SK-N-MC (cell line): Measurements from ENCODE around the gene GPC5.

Source experiments
- DNase-seq: peaks from one replicate; pipeline ENCODE4 v3.0.0-alpha.2; 2011; ENCODE audit warnings: low read depth, low spot score
- H3K27ac ChIP-seq: fragments of 200-600 bp; sonication (generic); 2 replicates; pipeline ENCODE4 v1.5.1; 2016; ENCODE audit warnings: mixed run types
- H3K36me3 ChIP-seq: fragments of 200-600 bp; sonication (generic); 2 replicates; pipeline ENCODE4 v1.6.1; 2017; ENCODE audit warnings: antibody characterized with exemption, low read length, mixed read lengths; ENCODE audit not compliant: insufficient read depth
- H3K4me3 ChIP-seq: fragments of 200-600 bp; sonication (generic); 2 replicates; pipeline ENCODE4 v1.5.1; 2016
- H3K9ac ChIP-seq: fragments of 200-600 bp; sonication (generic); 2 replicates; pipeline ENCODE4 v1.8.0; 2017; ENCODE audit warnings: mixed run types, mixed read lengths; ENCODE audit not compliant: insufficient read length
- H3K9me3 ChIP-seq: fragments of 200-600 bp; sonication (generic); 2 replicates; pipeline ENCODE4 v1.6.1; 2017; ENCODE audit warnings: low read depth, mild to moderate bottlenecking, antibody characterized with exemption, low read length, moderate library complexity, mixed read lengths
- EZH2 ChIP-seq: fragments of 200-600 bp; sonication (generic); IDR thresholded peaks from one replicate; pipeline ENCODE4 v1.6.1; 2017; ENCODE audit warnings: antibody characterized with exemption
- FOXP2 ChIP-seq: optimal IDR thresholded peaks from 2 replicates; pipeline ENCODE3; 2011; ENCODE audit warnings: mild to moderate bottlenecking, moderate library complexity; ENCODE audit not compliant: insufficient read depth; ENCODE audit errors: extremely low read length, control extremely low read depth
- POLR2AphosphoS5 ChIP-seq: IDR thresholded peaks from 2 replicates; pipeline ENCODE4 v1.6.1; 2012; ENCODE audit warnings: mild to moderate bottlenecking, low read depth, low read length, borderline replicate concordance

GPC5 gene

DNA sequence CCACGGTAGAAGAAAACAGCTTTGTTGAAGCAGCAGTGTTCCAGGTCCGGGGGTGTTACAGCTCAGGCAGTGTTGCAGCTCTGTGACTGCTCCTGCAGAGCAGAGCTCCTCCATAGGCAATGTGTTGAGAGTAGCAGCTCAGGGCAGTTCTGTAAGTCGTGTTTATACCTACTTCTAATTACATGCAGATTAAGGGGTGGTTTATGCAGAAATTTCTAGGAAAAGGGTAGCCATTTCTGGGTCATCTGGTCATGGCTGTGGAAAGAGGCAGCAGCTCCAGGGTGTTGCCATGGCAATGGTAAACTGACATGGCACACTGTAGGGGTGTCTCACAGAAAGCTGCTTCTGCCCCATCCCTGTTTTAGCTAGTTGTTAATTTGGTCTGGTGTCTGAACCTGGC is 316.4 kb downstream of the GPC5 start:
- Histone ChIP-seq H3K9ac (no peak overlapping the region), H3K27ac (no peak overlapping the region), H3K4me3 (no peak overlapping the region), H3K9me3 (no peaks in the 10 kb centered on the region), H3K36me3 (no peaks in the 10 kb centered on the region)
- TF ChIP-seq EZH2 (no peak), FOXP2 (no peak), POLR2AphosphoS5 (no peak)
- no peak for DNase-seq

DNA sequence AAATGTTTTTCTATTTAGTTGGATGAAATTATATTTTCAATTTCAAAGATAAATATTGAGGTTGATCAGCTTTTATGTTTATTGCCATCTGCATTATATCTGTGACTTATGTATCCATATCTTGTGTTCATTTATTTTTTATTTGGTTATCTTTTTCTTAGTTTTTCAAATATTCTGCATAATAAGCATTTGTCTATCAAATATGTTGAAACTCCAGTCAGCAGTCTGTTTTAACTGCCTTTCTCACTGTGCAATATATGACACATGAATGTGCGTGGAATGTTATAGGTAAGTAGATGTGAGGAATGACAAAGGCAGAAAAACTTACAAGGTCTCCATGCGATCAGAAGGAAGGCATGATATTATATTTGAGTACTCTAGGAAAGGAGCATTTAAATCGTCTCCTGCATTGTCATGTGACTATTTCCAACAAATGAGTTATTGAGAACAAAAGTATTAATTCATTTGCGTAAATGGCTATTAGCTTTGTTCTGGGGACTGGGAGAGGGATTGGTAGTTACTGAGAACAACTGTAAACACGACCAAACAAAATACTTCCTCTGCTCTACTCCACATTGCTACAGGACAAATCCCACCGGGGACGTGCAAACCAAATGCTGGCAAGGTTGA is 318.1 kb downstream of the GPC5 start:
- Histone ChIP-seq H3K4me3 (no peak overlapping the region), H3K36me3 (no peaks in the 10 kb centered on the region), H3K27ac (no peak overlapping the region), H3K9ac (no peak overlapping the region), H3K9me3 (no peaks in the 10 kb centered on the region)
- no peak for DNase-seq
- no peak for TF ChIP-seq FOXP2
- no peak for TF ChIP-seq EZH2
- TF ChIP-seq POLR2AphosphoS5, result no peak

DNA sequence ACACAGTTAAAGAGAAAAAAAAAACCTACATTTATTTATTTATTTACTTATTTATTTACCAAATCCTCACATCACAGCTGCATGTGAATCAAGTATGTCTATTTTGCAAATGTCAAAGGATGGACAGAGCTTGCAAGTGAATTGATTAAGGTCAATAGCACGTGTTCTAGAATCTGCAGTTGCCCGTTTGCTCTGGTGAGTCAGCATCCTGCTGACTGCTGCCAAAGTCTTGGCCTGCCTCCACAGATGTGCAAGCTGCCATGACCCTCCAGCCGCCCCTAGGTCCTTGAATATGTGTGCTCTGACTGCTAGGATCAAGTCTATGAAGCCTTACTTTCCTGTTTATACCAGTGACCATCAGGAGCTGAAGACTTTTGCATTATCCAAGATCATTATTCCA is 320.6 kb downstream of the GPC5 start:
- no peaks in the 10 kb centered on the region for H3K36me3 ChIP-seq
- H3K4me3 ChIP-seq, result no peak overlapping the region
- no peak for DNase-seq
- H3K27ac ChIP-seq, result no peak overlapping the region
- H3K9me3 ChIP-seq, result no peaks in the 10 kb centered on the region
- no peak overlapping the region for H3K9ac ChIP-seq
- TF ChIP-seq POLR2AphosphoS5, result no peak
- TF ChIP-seq FOXP2, result no peak
- TF ChIP-seq EZH2, result no peak

DNA sequence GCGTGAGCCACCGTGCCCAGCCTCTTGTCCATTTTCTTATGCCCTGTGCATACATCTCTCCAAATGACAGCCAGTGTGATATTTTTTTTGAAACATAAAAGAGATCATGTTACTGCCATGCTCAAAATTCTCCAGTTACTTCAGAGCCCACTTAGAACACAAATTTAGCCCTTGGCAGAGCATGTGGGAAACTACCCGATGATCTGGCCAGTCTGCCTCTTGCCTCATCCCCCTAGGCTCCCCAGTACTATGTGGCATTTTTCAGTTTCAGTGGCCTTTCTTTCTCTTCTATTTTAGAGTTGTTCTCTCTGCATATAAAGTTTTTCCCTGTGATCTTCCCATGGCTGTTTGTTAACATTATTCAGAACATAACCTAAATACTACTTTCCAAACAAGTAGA is 323.0 kb downstream of the GPC5 start:
- no peaks in the 10 kb centered on the region for H3K9me3 ChIP-seq
- H3K9ac ChIP-seq, result no peak overlapping the region
- H3K36me3 ChIP-seq, result no peaks in the 10 kb centered on the region
- TF ChIP-seq POLR2AphosphoS5 (no peak), FOXP2 (no peak), EZH2 (no peak)
- no peak overlapping the region for H3K4me3 ChIP-seq
- DNase-seq, result no peak
- H3K27ac ChIP-seq, result no peak overlapping the region

DNA sequence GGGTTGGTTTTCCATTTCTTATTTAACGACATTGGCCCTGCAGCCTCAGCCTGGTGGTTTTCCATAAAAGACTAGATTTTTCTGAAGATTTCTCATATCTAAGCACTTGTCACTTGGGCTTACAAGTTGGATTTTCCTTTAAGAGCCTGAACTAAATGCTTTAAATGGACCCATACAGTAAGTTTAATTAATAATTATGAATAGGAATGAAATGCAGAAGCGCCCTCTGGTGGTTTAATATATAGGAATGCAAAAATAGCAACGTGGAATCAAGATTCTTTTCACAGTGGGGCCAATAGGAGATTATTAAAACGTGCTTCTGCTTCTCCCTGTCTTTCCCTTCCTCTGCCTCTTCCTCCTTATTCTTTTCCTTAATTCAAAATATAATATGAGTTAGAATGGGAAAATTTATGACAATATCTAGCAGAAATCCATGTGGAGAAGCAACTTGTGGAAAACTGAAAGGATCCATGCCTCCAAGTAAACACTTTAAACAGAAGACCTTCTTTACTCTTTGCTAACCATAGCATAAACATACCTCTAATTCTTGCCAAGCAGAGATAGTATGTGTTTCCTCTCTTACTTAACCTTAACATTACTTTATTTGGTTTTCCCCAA is 324.0 kb downstream of the GPC5 start:
- H3K9ac ChIP-seq, result peak overlapping the region; percentile 24
- DNase-seq, result peak; percentile 28
- H3K27ac ChIP-seq, result no peak overlapping the region
- no peaks in the 10 kb centered on the region for H3K36me3 ChIP-seq
- TF ChIP-seq EZH2 (no peak), FOXP2 (no peak), POLR2AphosphoS5 (no peak)
- no peaks in the 10 kb centered on the region for H3K9me3 ChIP-seq
- peak overlapping the region; percentile 36; the same call in 1 of the 2 replicates for H3K4me3 ChIP-seq

DNA sequence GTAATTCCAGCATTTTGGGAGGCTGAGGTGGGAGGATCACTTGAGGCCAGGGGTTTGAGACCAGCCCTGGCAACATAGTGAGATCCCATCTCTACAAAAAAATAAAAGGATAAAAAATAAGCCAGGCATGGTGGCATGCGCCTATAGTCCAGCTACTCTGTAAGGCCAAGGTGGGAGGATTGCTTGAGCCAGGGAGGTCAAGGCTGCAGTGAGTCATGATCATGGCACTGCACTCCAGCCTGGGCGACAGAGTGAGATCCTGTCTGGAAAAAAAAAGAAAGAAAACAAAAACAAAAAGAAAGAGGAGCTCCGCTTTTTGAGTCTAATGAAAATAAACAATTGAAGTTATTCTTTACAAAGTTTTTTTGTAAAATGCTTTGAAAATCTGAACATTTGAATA is 326.2 kb downstream of the GPC5 start:
- TF ChIP-seq FOXP2 (no peak), EZH2 (no peak), POLR2AphosphoS5 (no peak)
- Histone ChIP-seq H3K9me3 (no peaks in the 10 kb centered on the region), H3K9ac (no peak overlapping the region), H3K27ac (no peak overlapping the region), H3K36me3 (no peaks in the 10 kb centered on the region), H3K4me3 (no peak overlapping the region)
- no peak for DNase-seq

DNA sequence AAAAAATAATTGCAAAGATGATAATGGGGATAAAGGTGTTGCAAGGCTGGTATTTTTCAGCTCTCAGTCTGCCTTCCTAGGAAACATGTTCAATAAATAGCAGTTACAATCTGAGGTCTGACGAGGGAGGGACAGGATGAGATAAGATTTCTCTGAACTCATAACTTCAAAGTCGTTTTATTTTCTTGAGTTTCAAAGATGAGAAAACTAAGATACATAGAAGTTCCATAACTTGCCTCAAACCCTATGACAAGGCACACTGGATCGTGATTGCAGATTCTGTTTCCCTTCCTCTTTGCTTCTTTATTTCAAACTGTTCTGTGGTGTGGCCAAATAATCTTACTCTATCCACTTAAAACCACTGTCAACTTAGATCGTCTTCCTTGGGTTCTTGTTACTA is 327.2 kb downstream of the GPC5 start:
- Histone ChIP-seq H3K9ac (no peak overlapping the region), H3K36me3 (no peaks in the 10 kb centered on the region), H3K27ac (no peak overlapping the region), H3K9me3 (no peaks in the 10 kb centered on the region), H3K4me3 (no peak overlapping the region)
- TF ChIP-seq EZH2, result no peak
- TF ChIP-seq POLR2AphosphoS5, result no peak
- TF ChIP-seq FOXP2, result no peak
- DNase-seq, result no peak

DNA sequence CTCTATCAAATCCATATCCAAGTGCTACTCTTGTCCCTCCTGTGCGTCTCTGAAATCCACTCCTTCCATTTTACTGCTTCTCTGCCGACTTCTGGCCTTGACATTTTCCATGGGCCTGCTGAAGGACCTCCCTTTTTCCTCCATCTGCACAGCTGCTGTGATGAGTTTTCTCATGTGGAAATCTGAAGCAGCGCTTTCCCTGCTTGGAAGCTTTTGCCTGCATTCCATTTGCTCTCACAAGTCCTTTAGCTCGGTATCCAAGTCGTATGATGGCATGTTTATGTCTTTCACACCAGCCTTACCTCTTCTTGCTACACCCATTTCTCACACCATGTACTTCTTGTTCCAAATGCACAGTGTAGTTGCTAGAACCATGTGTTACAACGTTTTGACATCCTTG is 328.2 kb downstream of the GPC5 start:
- TF ChIP-seq EZH2 (no peak), FOXP2 (no peak), POLR2AphosphoS5 (no peak)
- no peak overlapping the region for H3K4me3 ChIP-seq
- H3K9me3 ChIP-seq, result no peaks in the 10 kb centered on the region
- no peaks in the 10 kb centered on the region for H3K36me3 ChIP-seq
- DNase-seq, result no peak
- H3K27ac ChIP-seq, result no peak overlapping the region
- H3K9ac ChIP-seq, result no peak overlapping the region
